OCI-LY1 (cell line): ENCODE results near the gene FEV.

ENCODE experiments used
- CTCF ChIP-seq: fragments of 200-600 bp; sonication (generic), shearing (Covaris generic); IDR thresholded peaks from 2 replicates; pipeline ENCODE4 v1.5.1; 2017; ENCODE audit warnings: mild to moderate bottlenecking, antibody characterized with exemption, low read length, moderate library complexity, mixed read lengths
- EZH2 ChIP-seq: fragments of 200-600 bp; sonication (generic), shearing (Covaris generic); IDR thresholded peaks from 2 replicates; pipeline ENCODE4 v1.8.0; 2017; ENCODE audit warnings: borderline replicate concordance, mixed run types, mild to moderate bottlenecking, antibody characterized with exemption, low read length, moderate library complexity, mixed read lengths

- TF ChIP-seq CTCF (no peak), EZH2 (no peak)
Measured at GRCh38 chr2:218986148-218986761, 1.3 kb upstream of the FEV start.
